HG02973 (cell line): ENCODE results near the gene ZNF473.
"Not testable (repeated sequence)": the region's sequence is repeated elsewhere in the genome, so short reads cannot be mapped to it uniquely, and the experiment has no call there.

Experiments used
- ATAC-seq: cut with Tn5 transposase; IDR thresholded peaks from one replicate; pipeline ENCODE4 v1.9.1; 2021; ENCODE audit warnings: moderate library complexity; ENCODE audit not compliant: unreplicated experiment

Gene ZNF473

GRCh38 chr19:50047671-50048070 lies 21.9 kb downstream of the ZNF473 start:
- no peak for ATAC-seq

GRCh38 chr19:50050406-50051227 lies 24.8 kb downstream of the ZNF473 start:
- no peak for ATAC-seq

GRCh38 chr19:50051228-50051895 lies 25.6 kb downstream of the ZNF473 start:
- not testable (repeated sequence) for ATAC-seq

GRCh38 chr19:50051964-50052363 lies 26.2 kb downstream of the ZNF473 start:
- ATAC-seq, result no peak

GRCh38 chr19:50053119-50053518 lies 27.3 kb downstream of the ZNF473 start:
- no peak for ATAC-seq

DNA sequence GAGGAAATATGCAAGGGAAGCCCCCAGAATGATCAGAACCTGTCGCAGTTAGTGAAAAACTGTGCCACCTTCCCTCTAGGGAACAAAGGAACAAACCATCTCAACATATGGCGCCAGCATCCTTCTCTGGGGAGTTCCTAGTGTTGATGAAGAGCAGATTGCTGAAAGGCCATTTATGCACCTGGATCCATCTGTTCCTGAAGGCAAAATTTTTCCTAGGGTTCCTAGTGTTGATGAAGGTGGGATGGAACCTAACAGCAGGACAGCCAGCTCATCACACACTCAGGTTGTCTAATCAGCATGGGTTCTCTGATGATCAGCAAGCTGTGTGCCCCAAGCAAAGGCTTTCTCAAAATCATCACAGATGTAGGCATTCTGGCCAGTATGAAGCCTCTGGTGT lies 32.6 kb downstream of the ZNF473 start:
- ATAC-seq, result no peak

GRCh38 chr19:50059045-50059444 lies 33.2 kb downstream of the ZNF473 start:
- no peak for ATAC-seq

DNA sequence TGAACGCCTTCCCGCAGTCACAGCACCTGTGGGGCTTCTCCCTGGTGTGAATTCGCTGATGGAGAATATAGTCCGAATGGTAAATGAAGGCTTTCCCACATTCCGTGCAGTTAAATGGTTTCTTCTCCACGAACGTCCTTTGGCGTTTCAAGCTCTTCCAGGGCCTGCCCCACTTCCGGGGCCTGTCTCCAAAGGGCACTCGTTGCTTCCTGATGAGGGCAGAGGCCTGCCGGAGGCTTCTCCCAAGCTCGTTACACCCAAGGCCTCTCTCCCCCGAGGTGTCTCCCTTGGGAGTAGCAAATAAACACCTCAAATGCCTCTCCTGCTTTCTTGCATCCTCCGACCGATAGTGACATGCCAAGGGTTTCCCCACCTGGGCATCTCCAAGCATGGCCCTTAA lies 34.3 kb downstream of the ZNF473 start:
- no peak for ATAC-seq

DNA sequence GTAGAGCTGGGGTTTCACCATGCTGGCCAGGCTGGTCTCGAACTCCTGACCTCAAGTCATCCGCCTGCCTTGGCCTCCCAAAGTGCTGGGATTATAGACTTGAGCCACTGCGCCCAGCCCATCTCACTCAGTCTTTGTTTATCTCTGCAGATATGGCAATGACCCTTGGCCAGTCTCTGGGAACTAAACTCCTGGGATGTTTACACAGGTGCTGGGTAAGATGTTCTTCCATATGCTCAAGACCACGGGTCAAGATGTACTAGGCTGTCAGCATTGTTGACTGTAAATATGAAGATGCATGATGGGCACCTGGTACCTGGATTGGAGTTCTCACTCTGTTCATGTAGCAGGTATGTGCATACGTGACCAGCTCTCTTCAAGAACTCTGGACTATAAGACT lies 35.8 kb downstream of the ZNF473 start:
- ATAC-seq, result no peak

GRCh38 chr19:50065938-50066337 lies 40.1 kb downstream of the ZNF473 start:
- no peak for ATAC-seq

- no peak for ATAC-seq
These were observed 41.8 kb downstream of the ZNF473 start for GRCh38 chr19:50067575-50067974.

- ATAC-seq, result not testable (repeated sequence)
These were observed 42.6 kb downstream of the ZNF473 start for GRCh38 chr19:50068382-50068781.

GRCh38 chr19:50075076-50075475 lies 49.3 kb downstream of the ZNF473 start:
- not testable (repeated sequence) for ATAC-seq

DNA sequence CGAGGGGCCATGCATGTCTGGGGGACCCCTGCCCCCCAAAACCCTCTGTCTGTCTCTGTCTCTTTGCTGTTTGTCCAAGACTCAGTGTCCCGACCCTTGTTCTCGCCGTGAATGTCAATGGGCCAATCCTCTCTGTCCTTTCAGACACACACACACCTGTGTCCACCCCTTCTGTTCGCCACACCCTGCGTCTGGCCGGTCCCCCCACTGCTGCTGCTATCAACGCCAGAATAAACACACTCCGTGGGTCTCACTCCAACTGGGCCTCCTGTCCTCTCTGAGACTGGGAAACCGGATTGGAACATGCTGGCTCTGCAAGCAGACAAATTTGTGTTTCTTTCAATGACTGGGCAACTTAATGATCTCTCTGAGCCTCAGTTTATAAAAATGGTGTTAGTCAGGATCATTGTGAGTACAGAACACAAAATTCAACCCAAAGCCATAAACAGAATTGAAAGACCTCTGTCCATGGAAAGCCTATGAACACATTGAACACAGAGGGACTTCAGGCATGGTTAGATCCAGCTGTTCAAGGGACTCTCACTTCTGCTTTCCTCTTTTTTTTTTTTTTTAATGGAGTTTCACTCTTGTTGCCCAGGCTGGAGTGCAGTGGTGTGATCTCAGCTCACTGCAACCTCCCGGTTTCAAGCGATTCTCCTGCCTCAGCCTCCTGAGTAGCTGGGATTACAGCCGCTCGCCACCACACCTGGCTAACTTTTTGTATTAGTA lies 50.0 kb downstream of the ZNF473 start:
- ATAC-seq, result not testable (repeated sequence)

DNA sequence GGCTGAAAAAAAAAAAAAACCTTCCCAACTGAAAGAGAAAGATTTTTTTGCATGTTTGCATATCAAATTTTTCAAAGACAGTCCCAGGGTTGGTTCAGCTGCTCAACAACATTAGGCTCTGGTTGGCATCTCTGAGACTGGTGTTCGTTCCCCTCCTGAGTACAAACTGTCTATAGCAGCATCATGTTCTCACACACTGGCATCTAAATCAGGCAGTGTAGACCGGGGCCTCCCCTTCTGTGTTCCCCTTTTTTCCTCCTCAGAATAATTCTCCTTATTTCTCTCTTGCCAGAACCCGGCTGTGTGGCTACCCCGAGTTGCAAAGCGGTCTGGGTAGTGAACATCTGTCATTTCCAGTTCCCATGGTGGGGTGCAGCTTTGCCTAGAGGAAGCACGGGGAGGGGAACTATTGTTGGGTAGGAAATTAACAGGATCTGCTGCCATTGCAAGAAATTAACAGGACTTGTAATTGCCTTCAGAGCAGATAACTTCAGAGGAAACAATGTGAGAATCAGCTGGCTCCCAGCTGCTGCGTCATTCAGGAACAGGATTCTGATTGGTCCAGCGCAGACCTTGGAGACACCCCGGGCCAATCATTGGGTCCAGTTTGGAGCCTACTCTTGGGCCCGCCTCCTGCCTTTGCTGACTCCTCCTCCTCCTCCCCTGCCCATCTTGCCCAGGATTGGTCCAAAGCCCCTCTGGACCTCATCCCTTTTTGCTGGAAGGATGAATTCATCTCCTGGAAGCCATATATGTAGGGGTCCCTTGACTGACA lies 51.0 kb downstream of the ZNF473 start:
- ATAC-seq, result not testable (repeated sequence)

- not testable (repeated sequence) for ATAC-seq
These were observed 53.2 kb downstream of the ZNF473 start for GRCh38 chr19:50079014-50079413.

DNA sequence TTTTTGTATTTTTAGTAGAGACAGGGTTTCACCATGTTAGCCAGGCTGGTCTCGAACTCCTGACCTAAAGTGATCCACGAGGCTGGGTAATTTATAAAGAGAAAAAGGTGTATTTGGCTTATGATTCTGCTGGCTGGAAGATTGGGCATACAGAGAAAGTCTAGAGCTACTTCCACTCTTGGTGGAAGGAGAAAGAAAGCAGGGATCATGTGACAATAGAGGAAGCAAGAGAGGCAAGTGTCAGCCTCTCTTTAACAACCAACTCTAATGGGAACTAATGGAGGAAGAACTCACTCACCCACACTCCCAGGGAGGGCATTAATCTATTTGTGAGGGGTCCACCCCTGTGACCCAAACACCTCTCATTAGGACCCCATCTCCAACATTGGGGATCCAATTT lies 58.6 kb downstream of the ZNF473 start:
- not testable (repeated sequence) for ATAC-seq

DNA sequence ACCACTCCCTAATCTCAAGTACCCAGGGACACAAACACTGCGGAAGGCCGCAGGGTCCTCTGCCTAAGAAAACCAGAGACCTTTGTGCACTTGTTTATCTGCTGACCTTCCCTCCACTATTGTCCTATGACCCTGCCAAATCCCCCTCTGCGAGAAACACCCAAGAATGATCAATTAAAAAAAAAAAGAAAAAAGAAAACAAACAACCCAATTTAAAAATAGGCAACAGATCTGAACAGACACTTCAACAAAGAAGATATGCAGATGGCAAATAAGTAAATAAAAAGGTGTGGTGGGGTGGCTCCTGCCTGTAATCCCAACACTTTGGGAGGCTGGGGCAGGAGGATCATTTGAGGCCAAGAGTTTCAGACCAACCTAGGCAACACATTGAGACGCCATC lies 61.3 kb downstream of the ZNF473 start:
- not testable (repeated sequence) for ATAC-seq

DNA sequence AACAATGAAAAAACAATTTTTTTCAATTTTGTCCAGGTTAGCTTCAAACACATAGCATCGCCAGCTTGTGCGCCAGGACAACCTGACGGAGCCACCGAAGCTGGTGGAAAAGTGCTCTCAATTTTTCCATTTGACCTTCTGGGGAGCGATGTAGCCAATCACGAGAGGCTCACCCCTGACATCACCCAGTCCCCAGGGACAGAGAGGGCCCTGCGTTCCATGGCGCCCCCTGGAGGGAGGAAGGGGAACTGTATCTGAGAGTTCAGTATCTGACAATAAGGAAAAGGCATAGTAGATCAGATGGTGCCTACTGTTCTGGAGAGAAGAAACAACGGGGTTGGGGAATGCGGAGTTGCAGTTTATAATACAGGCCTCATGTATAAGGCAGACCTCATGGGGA lies 64.9 kb downstream of the ZNF473 start:
- not testable (repeated sequence) for ATAC-seq

- ATAC-seq, result not testable (repeated sequence)
These were observed 66.0 kb downstream of the ZNF473 start for GRCh38 chr19:50091786-50092185.

DNA sequence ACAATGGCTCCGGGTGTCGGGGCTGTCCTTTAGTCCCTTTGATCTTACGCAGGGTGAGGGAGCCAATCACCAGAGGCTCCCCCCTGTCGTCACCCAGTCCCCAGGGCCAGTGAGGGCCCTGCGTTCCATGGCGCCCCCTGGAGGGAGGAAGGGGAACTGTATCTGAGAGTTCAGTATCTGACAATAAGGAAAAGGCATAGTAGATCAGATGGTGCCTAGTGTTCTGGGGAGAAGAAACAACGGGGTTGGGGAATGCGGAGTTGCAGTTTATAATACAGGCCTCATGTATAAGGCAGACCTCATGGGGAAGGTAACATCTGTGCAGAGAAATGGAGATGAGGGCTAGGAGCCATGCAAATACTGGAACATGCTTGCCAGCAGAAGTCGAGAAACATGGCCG lies 66.8 kb downstream of the ZNF473 start:
- ATAC-seq, result not testable (repeated sequence)
